ENCODE results near the gene MS4A1.
"Not testable (repeated sequence)": the region's sequence is repeated elsewhere in the genome, so short reads cannot be mapped to it uniquely, and the experiment has no call there.

The MS4A1 gene

GRCh38 chr11:60498399-60498798, 42.8 kb downstream of the MS4A1 start:
- no peaks in the 10 kb centered on the region for H3K27me3 ChIP-seq (replicated peaks; ENCODE audit: control insufficient read depth, insufficient read depth, low read length, poor library complexity, severe bottlenecking)
- no peak overlapping the region for H3K4me3 ChIP-seq (ENCODE audit: insufficient read depth, low read depth, low read length, poor library complexity, severe bottlenecking)
- no peaks in the 10 kb centered on the region for H3K4me1 ChIP-seq (ENCODE audit: control insufficient read depth, insufficient read depth, low read length, poor library complexity, severe bottlenecking)
- no peak for DNase-seq
- H3K9me3 ChIP-seq (ENCODE audit: control insufficient read depth, low read length): no peaks in the 10 kb centered on the region
- H3K36me3 ChIP-seq (ENCODE audit: control insufficient read depth, insufficient read depth, low read length): no peaks in the 10 kb centered on the region
- H3K27ac ChIP-seq (ENCODE audit: insufficient read depth, low read length, poor library complexity, severe bottlenecking): no peak overlapping the region

GRCh38 chr11:60498853-60499252, 43.2 kb downstream of the MS4A1 start:
- Histone ChIP-seq H3K27me3 (replicated peaks; ENCODE audit: control insufficient read depth, insufficient read depth, low read length, poor library complexity, severe bottlenecking) (no peaks in the 10 kb centered on the region), H3K9me3 (ENCODE audit: control insufficient read depth, low read length) (no peaks in the 10 kb centered on the region), H3K4me1 (ENCODE audit: control insufficient read depth, insufficient read depth, low read length, poor library complexity, severe bottlenecking) (no peaks in the 10 kb centered on the region), H3K4me3 (ENCODE audit: insufficient read depth, low read depth, low read length, poor library complexity, severe bottlenecking) (no peak overlapping the region), H3K36me3 (ENCODE audit: control insufficient read depth, insufficient read depth, low read length) (no peaks in the 10 kb centered on the region), H3K27ac (ENCODE audit: insufficient read depth, low read length, poor library complexity, severe bottlenecking) (no peak overlapping the region)
- DNase-seq: no peak

DNA sequence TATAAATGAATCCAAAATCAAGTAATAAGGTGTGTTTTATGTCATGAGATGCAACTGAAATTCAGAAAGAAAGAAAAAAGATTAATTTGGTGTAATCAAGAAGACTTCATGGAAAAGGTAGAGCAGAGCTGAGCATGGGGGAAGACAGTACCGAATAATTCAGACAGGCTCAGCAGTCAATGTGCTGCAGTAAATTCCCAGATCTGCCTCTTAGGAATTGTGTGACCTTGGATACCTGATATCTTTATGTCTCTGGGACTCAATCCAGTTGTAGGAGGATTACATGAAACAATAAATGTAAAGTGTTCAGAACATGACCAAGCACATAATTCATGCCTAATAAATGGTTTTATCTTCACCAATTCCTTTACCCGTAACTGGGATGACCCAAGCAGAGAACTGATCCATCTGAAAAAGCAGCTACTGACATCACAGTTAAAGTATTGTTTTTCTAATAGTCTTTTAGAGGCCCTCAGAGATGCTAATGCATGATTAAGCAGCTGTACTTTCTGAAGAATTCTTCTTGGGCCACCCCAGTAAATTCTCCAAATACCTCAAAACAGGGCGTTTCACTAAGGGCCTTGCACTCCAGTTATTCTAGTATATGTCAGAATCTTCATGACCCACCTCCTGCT, 44.7 kb downstream of the MS4A1 start:
- Histone ChIP-seq H3K36me3 (ENCODE audit: control insufficient read depth, insufficient read depth, low read length) (no peaks in the 10 kb centered on the region), H3K4me1 (ENCODE audit: control insufficient read depth, insufficient read depth, low read length, poor library complexity, severe bottlenecking) (no peaks in the 10 kb centered on the region), H3K9me3 (ENCODE audit: control insufficient read depth, low read length) (no peaks in the 10 kb centered on the region), H3K4me3 (ENCODE audit: insufficient read depth, low read depth, low read length, poor library complexity, severe bottlenecking) (no peak overlapping the region), H3K27me3 (replicated peaks; ENCODE audit: control insufficient read depth, insufficient read depth, low read length, poor library complexity, severe bottlenecking) (no peaks in the 10 kb centered on the region), H3K27ac (ENCODE audit: insufficient read depth, low read length, poor library complexity, severe bottlenecking) (no peak overlapping the region)
- DNase-seq: no peak

- Histone ChIP-seq H3K27me3 (replicated peaks; ENCODE audit: control insufficient read depth, insufficient read depth, low read length, poor library complexity, severe bottlenecking) (no peaks in the 10 kb centered on the region), H3K9me3 (ENCODE audit: control insufficient read depth, low read length) (no peaks in the 10 kb centered on the region), H3K36me3 (ENCODE audit: control insufficient read depth, insufficient read depth, low read length) (no peaks in the 10 kb centered on the region), H3K27ac (ENCODE audit: insufficient read depth, low read length, poor library complexity, severe bottlenecking) (no peak overlapping the region), H3K4me3 (ENCODE audit: insufficient read depth, low read depth, low read length, poor library complexity, severe bottlenecking) (no peak overlapping the region), H3K4me1 (ENCODE audit: control insufficient read depth, insufficient read depth, low read length, poor library complexity, severe bottlenecking) (no peaks in the 10 kb centered on the region)
- DNase-seq: no peak
These were observed 46.7 kb downstream of the MS4A1 start for GRCh38 chr11:60502221-60502775.

GRCh38 chr11:60504219-60504905, 48.7 kb downstream of the MS4A1 start:
- Histone ChIP-seq H3K4me3 (ENCODE audit: insufficient read depth, low read depth, low read length, poor library complexity, severe bottlenecking) (no peak overlapping the region), H3K4me1 (ENCODE audit: control insufficient read depth, insufficient read depth, low read length, poor library complexity, severe bottlenecking) (no peaks in the 10 kb centered on the region), H3K9me3 (ENCODE audit: control insufficient read depth, low read length) (no peaks in the 10 kb centered on the region), H3K27ac (ENCODE audit: insufficient read depth, low read length, poor library complexity, severe bottlenecking) (no peak overlapping the region), H3K27me3 (replicated peaks; ENCODE audit: control insufficient read depth, insufficient read depth, low read length, poor library complexity, severe bottlenecking) (no peaks in the 10 kb centered on the region), H3K36me3 (ENCODE audit: control insufficient read depth, insufficient read depth, low read length) (no peaks in the 10 kb centered on the region)
- no peak for DNase-seq

DNA sequence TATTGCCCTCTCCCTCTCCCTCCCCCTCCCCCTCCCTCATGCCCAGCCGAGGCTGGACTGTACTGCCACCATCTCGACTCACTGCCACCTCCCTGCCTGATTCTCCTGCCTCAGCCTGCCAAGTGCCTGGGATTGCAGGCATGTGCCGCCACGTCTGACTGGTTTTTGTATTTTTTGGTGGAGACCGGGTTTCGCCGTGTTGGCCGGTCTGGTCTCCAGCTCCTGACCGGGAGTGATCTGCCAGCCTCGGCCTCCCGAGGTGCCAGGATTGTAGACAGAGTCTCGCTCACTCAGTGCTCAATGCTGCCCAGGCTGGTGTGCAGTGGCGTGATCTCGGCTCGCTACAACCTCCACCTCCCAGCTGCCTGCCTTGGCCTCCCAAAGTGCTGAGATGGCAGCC, 54.0 kb downstream of the MS4A1 start:
- not testable (repeated sequence) for H3K4me3 ChIP-seq (ENCODE audit: insufficient read depth, low read depth, low read length, poor library complexity, severe bottlenecking); H3K27ac ChIP-seq (ENCODE audit: insufficient read depth, low read length, poor library complexity, severe bottlenecking); H3K9me3 ChIP-seq (ENCODE audit: control insufficient read depth, low read length); DNase-seq; H3K36me3 ChIP-seq (ENCODE audit: control insufficient read depth, insufficient read depth, low read length); H3K4me1 ChIP-seq (ENCODE audit: control insufficient read depth, insufficient read depth, low read length, poor library complexity, severe bottlenecking); H3K27me3 ChIP-seq (replicated peaks; ENCODE audit: control insufficient read depth, insufficient read depth, low read length, poor library complexity, severe bottlenecking)

DNA sequence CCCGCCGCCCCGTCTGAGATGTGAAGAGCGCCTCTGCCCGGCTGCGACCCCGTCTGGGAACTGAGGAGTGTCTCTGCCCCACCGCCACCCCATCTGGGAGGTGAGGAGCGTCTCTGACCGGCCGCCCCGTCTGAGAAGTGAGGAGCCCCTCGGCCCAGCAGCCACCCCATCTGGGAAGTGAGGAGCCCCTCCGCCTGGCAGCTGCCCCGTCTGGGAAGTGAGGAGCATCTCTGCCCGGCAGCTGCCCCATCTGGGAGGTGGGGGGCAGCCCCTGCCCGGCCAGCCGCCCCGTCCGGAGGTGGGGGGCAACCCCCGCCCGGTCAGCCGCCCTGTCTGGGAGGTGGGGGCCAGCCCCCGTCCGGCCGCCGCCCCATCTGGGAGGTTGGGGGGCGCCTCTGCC, 54.6 kb downstream of the MS4A1 start:
- H3K27me3 ChIP-seq (replicated peaks; ENCODE audit: control insufficient read depth, insufficient read depth, low read length, poor library complexity, severe bottlenecking); H3K9me3 ChIP-seq (ENCODE audit: control insufficient read depth, low read length); H3K36me3 ChIP-seq (ENCODE audit: control insufficient read depth, insufficient read depth, low read length); H3K27ac ChIP-seq (ENCODE audit: insufficient read depth, low read length, poor library complexity, severe bottlenecking); DNase-seq; H3K4me1 ChIP-seq (ENCODE audit: control insufficient read depth, insufficient read depth, low read length, poor library complexity, severe bottlenecking); H3K4me3 ChIP-seq (ENCODE audit: insufficient read depth, low read depth, low read length, poor library complexity, severe bottlenecking): not testable (repeated sequence)

DNA sequence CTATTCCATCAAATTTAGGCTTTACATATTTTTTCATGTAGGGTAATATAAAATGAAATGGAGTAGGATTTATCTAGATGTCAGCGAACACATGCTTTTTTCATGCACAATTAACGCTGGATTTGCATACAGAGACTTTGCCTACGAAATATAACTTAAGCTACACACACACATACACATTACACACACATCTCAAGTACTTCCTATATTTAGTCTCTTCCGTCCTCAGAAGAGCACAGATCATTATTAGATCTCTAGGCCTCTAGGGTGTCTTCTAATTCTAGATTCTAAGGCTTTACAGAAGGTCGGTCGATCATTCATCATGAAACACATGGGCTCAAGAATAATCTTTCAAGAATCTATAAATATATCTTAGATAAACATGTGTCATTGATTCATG, 55.7 kb downstream of the MS4A1 start:
- H3K9me3 ChIP-seq (ENCODE audit: control insufficient read depth, low read length): no peaks in the 10 kb centered on the region
- H3K27me3 ChIP-seq (replicated peaks; ENCODE audit: control insufficient read depth, insufficient read depth, low read length, poor library complexity, severe bottlenecking): no peaks in the 10 kb centered on the region
- no peak overlapping the region for H3K27ac ChIP-seq (ENCODE audit: insufficient read depth, low read length, poor library complexity, severe bottlenecking)
- no peak overlapping the region for H3K4me3 ChIP-seq (ENCODE audit: insufficient read depth, low read depth, low read length, poor library complexity, severe bottlenecking)
- H3K4me1 ChIP-seq (ENCODE audit: control insufficient read depth, insufficient read depth, low read length, poor library complexity, severe bottlenecking): no peaks in the 10 kb centered on the region
- DNase-seq: no peak
- H3K36me3 ChIP-seq (ENCODE audit: control insufficient read depth, insufficient read depth, low read length): no peaks in the 10 kb centered on the region

DNA sequence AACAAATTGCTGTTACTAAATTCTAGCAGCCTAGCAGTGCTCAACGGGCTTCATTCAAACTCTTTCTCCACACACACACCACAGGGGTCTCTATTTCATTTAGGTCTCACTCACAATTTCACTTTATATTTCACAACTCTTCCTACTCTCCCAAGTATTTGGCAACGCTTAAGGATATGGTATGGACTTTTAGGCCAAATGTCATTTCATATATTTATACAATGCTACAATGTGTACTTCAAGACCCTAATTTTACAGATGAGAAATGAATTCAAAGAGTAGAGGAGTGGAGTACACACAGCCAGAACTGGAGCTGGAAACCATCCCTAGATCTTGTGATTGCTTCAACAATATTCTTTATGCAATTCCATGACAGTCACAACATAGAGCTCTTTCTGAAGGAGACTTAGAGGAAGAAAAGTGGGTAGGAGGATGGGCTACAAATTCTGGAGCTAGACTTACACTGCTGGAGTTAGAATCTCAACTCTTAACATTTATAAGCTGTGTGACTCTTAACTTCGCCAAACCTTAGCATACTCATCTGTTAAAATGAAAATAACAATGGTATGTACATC, 57.1 kb downstream of the MS4A1 start:
- Histone ChIP-seq H3K4me1 (ENCODE audit: control insufficient read depth, insufficient read depth, low read length, poor library complexity, severe bottlenecking) (no peaks in the 10 kb centered on the region), H3K36me3 (ENCODE audit: control insufficient read depth, insufficient read depth, low read length) (no peaks in the 10 kb centered on the region), H3K4me3 (ENCODE audit: insufficient read depth, low read depth, low read length, poor library complexity, severe bottlenecking) (no peak overlapping the region), H3K27ac (ENCODE audit: insufficient read depth, low read length, poor library complexity, severe bottlenecking) (no peak overlapping the region), H3K9me3 (ENCODE audit: control insufficient read depth, low read length) (no peaks in the 10 kb centered on the region), H3K27me3 (replicated peaks; ENCODE audit: control insufficient read depth, insufficient read depth, low read length, poor library complexity, severe bottlenecking) (peaks cover 5% of the 10 kb centered on the region)
- DNase-seq: no peak

All from effector memory CD4-positive, alpha-beta T cell (primary cell).